ENCODE data around the gene ROBO3.

The ROBO3 gene

DNA sequence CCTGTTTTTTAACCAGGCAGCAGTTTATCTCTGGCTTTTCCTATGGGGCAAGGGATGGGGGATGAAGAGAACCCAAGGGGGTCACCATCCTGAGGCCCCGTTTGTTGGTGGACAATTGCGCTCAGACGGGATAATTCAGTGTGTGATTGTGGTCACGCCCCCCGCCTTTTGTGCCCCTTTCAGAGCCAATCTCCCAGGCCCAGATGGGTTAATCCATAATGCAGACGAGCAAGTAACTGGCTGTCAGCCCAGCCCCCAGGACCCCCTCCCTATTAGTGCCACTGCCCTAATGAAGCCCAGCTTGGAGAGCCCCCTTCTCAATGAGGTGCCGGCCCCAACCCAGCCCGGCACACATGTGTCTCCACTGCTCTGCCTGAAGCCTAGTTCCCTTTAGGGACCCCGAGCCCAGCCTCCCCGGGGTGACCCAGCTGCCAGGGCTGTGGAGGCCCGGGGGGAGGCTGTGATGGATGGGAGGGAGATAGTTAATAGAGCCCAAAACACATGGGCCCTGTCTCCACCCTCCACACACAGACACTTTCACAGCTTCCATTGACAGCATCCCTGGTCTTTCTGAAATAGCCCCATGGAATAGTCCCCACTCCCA lies 19.1 kb upstream of the ROBO3 start:
- no peak for DNase-seq

DNA sequence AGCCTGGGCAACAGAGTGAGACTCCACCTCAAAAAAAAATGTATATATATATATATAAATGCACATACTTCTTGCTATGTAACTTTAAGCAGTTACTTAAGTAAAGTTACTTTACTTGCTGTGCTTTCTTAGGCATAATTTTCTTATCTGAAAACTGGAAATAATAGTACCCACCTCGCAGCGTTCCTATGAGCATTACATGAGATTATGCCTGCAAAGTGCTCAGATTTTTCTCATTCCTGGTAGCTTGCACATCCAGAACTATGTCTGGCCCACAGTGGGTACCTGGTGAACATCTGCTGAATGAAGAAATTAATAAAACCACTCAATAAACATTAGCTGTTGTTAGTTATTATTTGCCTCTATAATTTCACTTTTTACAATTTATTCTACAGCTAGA lies 6.1 kb upstream of the ROBO3 start:
- DNase-seq, result no peak

DNA sequence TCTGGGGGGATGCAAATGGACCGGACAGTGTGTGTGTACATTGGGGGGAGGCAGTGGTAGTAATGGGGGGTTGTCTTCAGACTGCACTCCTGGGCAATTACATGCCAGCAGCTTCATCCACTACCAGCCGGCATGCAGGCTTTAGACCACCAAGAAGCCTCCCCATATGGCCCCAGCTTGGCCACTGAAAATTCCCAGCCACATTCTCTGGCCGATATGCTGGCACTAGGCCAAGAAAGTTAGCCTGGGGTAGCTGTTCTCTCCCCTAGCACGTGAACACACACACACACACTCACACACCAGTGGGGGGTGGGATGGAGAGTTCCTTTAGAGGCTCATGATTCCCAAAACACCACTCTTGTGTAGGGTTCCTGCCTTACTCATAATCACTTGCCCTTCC lies 3.6 kb upstream of the ROBO3 start:
- no peak for DNase-seq

DNA sequence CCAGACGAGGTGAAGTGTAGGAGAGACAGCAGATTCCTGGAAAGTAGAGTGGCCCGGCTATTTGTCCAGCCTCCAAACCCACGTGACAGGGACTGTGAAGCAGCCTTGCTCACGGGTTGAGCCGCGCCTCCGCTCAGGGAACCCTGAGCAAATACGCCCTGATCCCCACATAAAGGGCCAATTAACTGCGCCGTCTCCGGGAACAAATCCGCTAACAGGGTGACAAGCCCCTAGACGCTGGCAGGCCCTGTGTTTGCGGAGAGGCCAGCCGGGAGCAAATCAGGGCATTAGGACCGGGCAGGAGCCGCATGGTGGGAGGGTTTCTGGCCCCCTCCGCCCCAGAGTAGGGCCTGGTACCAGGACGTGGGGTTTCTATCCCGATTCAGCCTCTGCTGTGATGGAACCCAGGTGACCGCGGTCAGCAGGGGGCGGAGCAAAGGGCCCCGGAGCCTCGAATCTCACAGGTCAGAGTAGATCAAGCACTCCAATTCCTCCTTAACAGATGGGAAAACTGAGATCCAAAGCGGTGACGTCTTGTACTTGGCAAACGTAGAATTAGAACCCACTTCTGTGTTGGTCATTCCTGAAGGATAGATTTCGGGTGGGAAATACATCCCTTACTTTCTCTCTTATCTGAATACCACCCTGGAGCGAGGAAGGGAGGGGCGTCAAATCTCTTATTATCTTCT lies 2.0 kb upstream of the ROBO3 start:
- DNase-seq, result no peak

DNA sequence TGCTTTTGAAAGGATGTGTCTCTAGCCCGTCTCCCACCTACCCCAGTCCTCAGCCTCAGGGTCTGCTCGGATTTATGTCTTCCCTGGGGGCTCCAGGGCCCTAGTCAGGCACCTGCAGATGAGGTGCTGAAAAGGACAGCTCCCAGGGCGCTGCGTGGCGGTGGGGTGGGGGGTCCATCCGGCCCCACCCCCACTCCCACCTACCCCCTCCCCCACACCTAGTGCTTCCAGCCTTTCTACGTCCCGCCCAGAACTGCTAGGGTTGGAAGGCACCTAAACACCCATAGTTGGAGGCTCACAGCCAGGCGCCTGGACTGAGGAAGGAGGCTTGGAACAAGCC lies 1.4 kb upstream of the ROBO3 start:
- DNase-seq, result no peak

DNA sequence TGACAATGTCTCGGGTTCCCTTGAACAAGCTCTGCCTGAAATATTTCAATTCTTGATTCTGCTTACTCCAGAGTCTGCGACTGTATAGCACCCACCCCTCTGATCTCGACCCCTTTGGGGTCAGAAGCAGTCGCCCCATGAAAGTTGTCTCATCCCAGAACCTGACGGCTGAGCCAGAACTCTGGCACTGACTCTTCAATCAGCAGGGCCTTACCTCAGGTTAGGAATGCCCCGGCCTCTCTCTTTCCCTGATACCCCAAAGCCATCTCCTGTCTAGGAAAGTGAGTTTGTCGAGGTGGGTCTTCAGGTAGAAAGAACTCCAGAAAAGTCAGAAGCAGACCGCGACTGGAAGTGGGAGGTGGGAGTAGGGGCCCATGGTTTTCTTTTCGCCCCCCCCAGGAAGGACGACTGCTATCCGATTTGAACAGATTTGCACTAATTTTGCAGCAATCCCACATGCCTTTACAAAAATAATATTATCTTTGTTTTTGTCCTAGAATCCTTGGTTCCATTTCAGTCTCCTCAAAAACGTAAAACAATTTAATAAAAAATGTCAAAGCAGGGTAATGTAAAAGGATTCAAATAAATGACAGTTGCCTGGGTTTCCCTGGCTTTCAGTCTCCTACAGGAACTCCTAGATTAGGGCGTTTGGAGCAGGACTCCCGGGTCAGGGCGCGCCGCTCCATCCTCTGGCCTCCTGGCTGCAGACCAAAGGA lies 898 bp upstream of the ROBO3 start:
- DNase-seq, result no peak

DNA sequence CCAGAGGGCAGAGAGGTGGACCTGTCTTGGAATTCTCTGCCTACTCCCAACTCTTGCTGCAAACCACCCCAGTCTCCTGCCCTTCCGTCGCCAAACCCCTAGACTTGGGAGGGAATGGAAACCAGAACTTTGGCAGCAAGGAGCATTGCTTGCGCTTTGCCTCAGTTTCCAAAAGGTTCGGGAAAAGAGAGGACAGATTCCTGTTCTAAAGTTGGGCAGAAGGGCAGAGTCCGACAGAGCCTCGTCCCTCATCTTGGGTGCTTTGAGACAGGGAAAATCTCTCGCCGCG lies 396 bp upstream of the ROBO3 start:
- no peak for DNase-seq

DNA sequence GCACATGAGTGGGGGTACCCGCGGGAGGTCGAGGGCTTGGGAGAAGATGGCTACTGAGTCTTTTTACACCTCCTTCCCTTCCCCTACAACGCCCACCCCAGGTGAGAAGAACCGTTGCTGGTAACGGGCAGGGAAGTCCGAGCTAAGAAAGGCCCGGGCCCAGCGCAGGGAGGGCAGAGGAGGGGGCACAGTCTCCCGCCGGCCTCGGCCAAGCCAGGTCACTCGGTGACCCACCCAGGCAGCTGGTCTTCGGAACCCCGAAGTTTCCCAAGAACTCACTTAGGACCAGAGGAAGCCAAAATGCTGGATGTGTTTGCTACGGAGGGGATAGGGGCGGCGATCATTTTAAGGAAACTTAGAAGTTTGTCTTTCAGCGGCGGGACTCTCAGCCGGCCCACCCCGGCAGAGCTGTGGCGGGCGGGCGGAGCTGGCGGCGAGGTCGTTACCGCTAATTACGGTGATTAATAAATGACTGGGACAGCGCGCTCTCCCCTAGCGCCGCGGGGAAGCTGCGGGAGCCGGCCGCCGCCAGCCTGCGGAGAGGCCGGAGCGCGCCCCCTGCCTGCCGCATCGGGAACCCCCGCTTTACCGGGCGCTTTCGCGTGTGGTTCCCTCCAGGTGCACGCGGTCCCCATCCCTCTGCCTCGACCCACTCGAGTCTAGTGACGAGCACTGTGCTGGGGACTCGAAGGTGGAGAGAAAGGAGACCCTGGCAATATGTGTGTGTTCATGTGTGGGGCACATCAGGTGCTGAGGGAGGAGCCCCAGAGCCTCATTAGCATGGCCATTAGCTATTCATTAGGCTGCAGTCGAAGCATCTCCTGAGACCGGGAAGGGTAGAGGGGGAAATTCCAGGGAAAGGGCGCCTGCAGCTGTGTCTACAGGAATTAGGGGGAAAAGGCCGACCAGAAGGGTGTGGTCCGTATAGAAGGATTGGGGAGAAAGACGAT lies 945 bp downstream of the ROBO3 start:
- DNase-seq, result peak; percentile 32

DNA sequence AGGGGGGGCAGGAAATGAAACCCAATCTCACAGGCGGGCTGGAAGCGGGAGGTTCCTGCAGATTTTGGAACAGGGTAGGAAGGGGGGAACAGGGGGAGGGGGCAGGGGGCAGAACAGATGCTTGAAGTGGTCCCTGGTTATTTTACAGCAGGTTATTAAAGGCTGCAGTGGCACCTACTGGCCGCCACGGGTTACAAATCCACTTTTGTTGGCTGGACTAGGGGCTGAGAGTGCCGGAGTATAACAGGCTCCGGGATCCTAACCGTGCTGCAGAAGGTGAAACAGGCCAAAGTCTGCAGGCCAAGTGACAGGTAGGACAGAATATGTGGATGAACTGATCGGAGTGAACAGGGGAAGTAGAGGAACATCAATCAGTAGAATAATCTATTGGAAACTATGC lies 2.5 kb downstream of the ROBO3 start:
- no peak for DNase-seq

DNA sequence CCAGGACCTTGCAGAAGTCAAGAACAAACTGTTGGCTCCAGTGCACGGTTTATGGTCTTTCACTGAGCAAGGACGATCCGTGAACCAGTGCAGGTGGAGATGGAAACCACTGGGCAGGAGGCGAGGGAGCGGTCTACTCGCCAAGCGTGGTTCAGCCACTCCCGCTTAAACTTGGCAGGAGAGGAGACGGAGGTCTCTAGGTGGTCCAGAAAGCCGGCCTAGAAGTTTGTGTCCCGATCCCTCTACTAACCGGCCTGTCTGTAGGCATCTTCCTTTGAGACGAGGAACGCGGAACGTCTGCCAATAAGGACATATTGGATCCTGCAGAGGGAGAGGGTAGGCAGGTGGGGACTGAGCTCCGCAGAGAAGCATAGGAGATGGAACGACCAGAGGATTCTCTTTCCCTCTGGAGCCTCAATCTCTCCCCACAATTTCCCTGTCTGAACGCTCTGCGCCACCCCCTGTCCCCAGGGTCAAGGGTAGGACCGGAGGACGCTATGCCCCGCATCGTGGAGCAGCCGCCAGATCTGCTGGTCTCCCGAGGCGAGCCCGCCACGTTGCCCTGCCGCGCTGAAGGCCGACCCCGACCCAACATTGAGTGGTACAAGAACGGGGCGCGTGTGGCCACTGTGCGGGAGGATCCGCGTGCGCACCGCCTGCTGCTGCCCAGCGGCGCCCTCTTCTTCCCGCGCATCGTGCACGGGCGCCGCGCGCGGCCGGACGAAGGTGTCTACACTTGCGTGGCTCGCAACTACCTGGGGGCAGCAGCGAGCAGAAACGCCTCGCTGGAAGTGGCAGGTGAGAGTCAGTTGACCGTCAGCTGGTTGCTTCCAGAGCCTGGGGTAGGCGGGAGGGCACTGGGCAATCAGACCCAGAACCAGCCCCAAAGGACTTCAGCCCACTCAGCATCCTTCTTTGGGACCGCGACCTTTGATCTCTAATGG lies 3.4 kb downstream of the ROBO3 start:
- no peak for DNase-seq

DNA sequence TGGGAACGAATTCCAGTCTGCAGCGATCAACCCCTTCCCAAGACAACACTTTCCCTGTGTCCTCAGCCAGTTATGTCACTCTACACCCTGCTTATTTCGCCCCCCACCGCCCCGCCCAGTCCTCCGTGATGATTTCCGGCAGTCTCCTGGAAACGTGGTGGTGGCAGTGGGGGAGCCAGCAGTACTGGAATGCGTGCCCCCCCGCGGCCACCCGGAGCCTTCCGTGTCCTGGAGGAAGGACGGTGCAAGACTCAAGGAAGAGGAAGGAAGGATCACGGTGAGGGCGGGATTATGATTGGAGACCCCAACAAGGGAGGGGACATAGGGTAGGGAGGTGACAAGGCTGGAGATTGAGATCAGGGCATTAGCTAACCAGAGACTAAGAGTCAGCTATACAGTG lies 4.1 kb downstream of the ROBO3 start:
- no peak for DNase-seq

DNA sequence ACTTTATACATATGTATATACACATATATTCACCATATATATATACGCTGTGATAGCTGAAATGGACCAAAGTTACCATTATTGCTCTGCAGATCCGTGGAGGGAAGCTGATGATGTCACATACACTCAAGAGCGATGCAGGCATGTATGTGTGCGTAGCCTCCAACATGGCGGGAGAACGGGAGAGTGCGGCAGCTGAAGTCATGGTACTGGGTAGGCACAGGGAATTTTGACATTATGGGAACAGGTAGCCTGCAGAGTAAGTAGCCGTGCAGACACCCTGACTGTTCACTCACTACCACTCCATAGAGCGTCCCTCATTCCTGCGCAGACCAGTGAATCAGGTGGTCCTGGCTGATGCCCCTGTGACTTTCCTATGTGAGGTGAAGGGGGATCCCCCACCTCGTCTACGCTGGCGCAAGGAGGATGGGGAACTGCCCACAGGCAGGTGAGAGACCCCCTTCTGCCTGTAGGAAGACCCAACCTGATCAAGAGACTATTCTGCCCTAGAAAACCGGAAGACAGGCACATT lies 4.7 kb downstream of the ROBO3 start:
- DNase-seq, result no peak

DNA sequence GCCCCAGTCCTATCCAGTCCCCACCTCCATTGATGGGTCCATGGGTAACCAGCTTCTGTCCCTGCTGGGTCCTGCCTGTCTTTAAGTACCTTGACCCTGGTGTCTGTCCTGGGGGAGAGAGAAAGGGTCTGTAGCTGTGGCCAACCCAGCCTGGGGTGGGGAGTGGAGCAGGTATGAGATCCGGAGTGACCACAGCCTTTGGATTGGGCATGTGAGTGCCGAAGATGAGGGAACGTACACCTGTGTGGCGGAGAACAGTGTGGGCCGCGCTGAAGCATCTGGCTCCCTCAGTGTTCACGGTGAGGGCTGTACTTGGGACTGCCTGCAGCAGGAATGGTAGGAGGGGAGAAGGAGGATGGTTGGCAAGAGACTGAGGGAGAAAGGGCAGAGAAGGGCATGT lies 5.2 kb downstream of the ROBO3 start:
- no peak for DNase-seq

DNA sequence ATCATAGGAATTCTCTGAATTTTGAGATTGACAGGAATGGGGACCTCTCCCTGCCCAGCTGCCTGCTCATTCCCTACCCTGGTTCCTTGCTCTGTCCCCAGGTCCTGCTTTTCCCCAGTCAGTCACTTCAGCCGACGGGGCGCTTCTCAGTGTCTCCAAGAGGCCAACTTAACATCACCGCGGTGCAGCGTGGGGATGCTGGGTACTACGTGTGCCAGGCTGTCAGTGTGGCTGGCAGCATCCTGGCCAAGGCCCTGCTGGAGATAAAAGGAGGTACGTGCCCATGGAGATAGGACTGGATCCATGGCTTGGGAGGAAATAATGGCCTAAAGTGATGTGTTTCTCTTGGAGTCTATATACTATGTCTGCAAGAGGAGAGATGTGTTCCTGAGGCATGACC lies 7.0 kb downstream of the ROBO3 start:
- no peak for DNase-seq

DNA sequence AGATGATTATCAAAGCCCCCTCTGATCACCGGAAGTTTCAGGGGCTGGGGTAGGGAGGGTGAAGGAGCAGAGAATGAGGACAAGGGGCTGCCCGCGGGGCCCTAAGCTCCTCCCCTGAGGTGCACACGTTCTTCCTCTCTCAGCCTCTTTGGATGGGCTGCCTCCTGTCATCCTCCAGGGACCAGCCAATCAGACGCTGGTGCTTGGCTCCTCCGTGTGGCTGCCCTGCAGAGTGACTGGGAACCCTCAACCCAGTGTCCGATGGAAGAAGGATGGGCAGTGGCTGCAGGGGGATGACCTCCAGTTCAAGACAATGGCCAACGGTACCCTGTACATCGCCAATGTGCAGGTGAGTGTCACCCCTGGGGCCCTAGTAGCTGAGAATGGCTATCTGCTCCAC lies 7.5 kb downstream of the ROBO3 start:
- DNase-seq, result no peak

DNA sequence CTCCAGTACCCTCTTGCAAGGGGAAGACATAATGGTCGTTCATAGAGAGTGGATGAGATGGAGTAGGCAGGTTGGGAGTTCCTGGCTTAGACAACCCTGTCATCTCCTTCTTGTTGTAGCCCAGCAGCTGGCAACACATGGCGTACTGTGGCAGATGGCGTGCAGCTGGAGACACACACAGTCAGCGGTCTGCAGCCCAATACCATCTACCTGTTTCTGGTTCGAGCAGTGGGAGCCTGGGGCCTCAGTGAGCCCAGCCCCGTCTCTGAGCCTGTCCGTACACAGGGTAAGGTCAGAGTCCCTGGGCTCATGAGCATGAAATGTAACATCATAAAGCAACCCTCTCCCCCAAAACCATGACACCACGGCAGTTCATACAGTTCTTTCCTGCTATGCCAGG lies 8.7 kb downstream of the ROBO3 start:
- no peak for DNase-seq

DNA sequence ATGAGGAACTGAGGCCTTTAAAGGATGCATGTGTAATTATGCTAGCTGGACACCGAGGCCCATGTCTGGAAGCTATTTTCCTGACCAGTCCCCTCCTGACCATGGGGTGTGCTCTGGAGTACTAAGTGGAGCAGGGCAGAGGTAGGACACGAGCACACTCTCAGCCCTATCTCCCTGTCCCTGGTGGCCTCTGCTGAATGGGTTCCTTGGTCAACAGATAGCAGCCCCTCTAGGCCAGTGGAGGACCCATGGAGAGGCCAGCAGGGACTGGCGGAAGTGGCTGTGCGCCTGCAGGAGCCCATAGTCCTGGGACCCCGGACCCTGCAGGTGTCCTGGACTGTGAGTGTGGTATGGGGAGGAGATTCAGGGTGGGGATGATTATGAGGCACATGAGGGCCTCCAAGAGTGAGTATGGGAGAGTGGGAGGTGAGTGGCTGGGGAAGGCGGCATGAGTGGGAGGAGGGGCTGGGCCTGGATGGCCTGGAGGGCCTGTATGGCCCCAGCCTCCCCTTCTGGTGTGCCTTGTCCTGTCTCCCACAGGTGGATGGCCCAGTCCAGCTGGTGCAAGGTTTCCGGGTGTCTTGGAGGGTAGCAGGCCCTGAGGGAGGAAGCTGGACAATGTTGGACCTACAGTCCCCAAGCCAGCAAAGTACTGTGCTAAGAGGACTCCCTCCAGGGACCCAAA lies 9.5 kb downstream of the ROBO3 start:
- no peak for DNase-seq

DNA sequence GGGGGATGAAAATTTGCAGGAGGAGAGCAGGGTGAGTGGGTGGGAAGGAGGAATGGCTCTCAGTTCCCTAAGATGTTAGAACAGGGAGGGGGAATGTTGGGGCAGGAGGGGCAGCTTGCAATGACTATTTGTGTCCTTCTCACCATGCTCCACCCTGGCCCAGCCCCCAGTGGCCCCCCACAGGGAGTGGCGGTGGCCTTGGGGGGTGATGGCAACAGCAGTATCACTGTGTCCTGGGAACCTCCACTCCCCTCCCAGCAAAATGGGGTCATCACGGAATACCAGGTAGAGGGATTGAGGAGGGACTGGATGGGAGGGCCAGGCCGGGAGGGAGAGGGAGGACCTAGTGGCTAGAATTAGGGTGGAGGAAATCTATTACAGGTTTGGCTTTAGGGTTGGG lies 10.2 kb downstream of the ROBO3 start:
- no peak for DNase-seq

DNA sequence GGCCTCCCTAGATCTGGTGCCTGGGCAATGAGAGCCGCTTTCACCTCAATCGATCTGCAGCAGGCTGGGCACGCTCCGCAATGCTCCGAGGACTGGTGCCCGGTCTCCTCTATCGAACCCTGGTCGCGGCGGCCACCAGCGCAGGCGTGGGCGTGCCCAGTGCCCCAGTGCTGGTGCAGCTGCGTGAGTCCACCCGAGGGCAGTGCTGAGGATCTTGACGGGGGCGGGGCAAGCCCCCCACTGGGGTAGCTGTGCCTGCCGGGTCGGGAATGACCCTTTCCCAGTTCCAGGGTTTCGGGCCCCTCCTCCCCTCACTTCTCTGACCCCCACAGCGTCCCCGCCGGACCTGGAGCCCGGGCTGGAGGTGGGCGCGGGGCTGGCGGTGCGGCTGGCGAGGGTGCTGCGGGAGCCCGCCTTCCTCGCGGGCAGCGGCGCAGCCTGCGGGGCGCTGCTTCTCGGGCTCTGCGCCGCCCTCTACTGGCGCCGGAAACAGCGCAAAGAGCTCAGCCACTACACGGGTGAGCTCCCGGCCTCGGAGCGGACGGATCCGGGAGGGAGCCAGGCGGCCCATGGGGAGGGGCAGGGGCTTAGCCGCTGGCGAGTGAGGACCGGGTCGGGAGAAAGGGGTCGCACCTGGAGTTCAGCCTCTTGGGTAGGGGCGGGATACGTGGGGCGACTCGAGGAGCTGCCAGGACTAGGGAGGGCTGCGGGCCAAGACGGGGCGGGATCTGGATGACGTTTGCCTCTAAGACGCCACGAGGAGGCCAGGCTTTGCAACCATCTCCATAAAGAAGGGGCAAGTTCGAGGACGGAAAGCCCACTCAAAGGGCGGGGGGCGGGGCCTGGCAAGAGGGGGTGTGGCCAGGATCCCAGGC lies 10.9 kb downstream of the ROBO3 start:
- DNase-seq, result peak; percentile 82

DNA sequence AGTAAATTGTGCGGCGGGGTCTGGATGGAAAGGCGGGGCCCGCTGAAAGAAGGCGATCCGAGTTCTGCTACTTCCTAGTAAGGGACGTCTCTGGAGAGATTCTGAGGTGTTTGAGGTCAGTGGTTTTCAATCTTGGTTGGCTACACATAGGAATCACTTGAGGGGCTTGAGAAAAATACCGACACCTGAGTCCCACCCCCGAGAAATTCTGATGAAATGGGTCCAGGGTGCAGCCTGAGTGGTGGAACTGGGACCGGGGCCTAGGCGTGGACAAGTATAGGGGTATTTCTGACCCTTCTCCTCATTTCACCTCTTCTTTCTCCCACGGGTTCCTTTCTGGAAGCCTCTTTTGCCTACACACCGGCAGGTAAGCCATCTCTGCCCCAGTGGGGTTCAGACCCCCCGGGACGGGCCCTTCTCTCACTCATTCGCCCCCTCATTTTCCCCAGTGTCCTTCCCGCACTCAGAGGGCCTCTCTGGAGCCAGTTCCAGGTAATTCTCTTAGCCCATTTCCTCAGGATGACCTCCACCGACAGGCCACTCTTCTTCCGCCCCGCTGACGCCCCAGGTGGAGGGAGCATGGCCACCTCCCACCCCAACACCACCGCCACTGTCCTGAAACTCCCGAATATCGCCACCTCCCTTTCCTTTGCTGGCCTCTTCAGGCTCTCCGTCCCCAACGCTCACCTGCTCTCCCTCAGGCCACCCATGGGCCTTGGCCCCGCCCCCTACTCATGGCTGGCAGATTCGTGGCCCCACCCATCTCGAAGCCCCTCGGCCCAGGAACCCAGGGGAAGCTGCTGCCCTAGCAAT lies 11.8 kb downstream of the ROBO3 start:
- DNase-seq, result no peak
